ENCODE measurements around the gene MAST4.

Gene MAST4

DNA sequence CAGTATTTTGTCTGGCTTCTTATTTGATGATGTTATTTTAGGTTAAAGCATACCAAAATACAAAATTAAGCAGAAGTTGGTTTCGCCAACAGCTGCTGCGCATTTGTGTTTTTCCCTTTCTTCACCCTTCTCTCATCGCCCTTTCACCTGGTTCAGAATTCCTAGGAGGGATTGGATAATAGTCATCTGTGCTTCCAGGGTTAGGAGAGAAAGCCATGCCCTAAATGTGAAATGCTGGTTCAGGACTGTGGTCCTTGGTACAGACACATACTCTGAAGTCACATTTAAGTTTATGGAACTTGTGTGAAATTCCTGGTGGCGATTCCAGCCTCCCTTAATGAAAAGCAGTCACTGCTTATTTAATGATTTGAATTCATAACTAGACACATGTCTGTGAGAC lies 7.7 kb downstream of the MAST4 start:
- no peak for DNase-seq

DNA sequence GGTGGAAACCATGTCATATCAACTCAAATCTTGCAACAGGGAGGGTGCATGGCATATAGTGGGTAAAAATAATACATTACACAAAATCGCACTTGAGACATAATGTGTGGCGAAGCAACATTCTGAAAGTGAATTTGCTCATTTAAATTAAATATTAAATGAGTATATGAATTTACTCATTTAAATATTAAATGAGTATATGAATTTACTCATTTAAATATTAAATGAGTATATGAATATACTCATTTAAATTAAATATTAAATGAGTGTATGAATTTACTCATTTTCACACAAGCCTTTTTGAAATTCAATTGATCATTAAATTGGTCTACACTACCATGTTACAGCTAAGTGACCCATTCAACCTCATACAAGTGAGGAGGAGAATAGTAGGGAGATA lies 10.5 kb downstream of the MAST4 start:
- no peak for DNase-seq

DNA sequence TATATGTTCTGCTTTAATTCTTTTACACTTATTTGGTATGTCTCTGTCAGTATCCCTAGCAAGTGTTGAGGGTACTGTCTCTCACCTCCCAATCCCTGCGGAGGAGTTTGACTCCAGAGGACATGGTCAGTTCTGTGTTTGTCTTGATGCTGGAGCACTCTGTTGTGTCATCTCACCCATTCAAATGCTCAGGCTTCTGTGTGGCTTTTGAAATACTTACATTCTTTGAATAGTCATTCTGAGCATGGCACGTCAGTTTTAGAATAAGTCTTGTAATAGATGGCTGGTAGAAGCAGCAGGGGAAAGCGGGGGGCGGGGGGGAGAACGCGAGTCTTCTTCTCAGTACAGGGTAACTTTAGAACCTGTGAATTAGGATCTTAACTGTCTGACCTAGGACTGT lies 12.3 kb downstream of the MAST4 start:
- no peak for DNase-seq

DNA sequence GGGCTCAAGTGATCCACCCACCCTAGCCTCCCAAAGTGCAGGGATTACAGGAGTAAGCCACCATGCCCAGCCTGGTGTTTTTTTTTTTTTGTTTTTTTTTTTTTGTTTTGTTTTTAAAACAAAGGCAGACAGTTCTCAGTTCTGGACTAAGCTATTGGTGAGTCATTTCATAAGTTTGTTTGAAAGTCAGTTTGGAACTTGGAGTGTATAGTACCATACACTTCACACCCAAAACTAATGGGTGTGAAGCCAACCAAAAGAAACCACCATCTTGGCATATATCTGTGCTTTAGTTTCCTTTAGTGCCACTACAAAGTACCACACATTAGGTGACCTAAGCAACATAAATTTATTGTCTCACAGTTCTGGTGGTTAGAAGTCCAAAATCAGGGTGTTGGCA lies 13.4 kb downstream of the MAST4 start:
- no peak for DNase-seq

DNA sequence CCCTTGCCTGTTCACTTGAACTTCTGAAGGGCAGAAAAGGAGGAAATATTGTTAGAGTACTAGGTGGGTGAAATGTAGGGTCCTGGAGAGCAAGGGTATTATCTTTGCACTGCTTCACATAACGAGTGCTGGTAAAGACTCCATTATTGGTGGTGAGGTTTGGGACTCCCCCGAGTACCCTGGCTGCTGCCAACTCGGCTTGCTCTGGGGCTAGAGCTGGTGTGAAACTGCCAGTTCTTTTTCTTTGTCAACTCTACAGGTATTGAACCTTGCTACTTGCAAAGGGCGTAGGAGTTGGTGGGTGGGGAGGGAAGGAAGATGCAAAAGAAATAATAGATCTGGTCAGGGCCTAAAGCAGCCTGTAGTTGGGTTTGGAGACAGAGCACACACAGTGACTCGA lies 16.0 kb downstream of the MAST4 start:
- no peak for DNase-seq

DNA sequence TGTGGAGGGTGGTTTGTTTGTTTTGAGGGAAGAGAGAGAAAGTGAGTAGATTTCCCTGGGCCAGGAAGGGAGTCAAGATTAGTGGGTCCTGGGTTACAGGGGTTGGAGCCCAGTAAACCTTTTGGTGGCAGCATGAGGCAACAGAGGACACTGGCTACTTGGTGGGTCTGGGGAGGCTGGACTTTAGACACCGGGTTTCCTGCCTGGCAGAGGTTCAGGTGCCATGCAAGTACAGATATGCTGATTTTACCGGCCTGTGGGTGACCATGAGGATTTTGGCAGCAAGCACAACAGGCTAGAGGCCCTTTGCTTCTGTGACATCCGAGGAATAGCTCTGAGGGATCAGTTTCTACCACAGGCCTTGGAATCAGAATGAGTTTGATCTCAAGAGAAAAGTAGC lies 18.9 kb downstream of the MAST4 start:
- no peak for DNase-seq

DNA sequence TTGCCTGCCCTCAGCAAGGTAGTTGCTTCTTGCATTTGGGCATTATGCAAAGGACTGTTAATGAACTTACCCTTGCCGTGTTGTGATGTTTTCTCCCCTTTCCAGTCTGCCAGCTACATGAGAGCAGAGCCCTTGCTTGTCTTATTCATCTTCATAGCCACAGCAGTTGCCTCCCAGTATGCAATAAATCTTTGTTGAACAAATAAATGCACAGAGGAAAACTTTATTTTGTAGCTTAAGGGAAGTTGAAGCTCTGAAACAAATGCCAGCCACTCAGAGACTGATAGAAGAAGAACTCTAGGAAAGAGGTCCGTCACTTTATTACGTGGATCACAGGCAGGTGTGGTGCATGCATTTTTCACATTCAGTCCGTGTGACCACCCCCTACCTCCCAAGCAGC lies 19.7 kb downstream of the MAST4 start:
- no peak for DNase-seq

DNA sequence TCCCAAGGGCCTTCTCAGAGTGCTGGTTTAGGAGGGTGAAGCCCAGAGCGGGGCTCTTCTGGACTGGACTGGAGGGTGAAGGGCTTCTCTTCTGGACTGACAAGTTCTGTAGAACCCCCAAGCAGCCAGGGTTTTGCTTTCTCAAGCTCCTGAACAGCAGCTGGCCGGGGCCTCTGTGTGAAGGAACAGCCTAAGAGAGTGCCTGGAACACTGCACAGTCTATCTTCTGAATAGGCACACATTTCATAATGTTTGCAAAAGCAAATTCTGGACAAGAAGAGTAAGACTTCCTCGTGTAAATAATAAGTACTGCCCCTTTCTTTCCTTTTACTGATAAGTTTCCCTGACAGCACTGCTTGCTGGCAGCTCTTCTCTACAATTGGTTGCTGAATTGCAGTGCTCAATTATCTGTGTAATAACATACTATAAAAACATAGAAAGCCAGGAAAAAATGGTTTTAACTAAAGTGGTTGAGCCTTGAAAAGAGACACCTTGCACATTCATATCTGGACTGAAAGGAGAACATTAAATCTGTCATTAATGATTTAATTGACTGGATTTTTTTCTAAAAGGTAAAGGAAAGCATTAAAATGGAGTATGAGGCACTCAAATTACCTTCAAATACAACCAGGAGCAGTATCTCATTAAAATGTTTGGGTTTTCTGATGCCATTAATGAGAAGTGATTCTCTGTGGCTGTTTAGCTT lies 20.5 kb downstream of the MAST4 start:
- DNase-seq = no peak

DNA sequence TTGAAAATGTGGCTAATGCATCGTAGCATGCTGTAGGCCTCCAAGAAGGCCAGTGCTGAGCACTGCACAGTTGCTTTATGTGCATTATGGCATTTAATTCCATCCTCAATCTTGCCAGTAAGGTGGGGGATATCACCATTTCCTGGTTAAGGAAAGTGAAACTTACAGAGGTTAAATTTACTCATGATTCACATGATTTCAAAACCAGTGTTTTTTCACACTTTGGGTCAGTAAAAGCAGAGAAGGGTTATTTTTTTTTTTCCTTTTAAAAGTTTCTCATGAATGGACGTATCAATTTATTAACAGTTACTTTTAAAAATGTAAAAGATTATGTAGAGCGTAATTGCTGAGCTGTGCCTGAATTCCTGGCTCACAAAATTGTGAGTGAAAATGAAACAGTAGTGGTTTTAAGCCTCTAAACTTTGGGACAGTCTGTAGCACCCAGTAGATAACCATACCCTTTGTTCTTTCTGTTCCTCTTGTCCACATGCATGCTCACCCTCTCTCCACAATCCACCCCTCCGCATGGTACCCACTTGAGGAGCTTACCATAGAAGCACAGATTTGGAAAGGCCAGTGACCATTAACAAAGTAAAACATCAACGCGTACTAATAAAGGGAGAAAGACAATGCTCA lies 21.2 kb downstream of the MAST4 start:
- no peak for DNase-seq

DNA sequence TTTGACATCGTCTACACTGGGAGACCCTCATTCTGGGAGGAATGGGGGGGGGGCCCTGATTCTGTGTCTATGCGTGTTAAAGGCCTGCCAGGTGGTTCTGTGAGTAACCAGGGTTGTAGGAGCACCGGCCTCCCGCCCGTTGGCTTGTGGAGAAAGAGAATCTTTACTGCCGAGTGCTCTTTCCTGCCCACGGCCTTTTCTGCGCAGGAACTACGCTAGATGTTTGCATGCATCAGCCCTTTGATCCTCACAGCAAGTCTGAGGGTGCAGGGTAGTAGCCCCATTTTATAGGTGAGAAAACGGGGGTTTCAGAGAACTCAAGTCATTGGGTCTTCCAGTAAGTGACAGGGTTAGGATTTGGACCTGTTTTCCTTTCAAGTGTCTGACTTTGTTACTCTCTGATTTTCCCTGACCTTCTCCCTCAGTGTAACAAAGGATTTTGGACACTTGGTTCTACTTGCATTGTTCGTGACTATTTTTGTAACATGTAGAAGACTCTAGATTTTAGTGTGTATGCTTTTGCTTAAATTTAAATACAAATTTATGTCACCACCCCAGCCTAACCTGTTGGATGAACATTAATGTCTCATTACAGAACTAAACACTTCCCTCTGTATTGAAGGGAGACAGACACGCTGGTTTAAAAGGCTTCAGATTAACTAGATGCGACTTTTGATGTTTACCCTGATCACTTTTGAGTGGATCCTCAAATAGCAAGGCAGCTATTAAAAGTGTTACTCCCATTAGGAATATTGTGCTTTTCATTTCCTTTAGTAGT lies 22.0 kb downstream of the MAST4 start:
- no peak for DNase-seq

DNA sequence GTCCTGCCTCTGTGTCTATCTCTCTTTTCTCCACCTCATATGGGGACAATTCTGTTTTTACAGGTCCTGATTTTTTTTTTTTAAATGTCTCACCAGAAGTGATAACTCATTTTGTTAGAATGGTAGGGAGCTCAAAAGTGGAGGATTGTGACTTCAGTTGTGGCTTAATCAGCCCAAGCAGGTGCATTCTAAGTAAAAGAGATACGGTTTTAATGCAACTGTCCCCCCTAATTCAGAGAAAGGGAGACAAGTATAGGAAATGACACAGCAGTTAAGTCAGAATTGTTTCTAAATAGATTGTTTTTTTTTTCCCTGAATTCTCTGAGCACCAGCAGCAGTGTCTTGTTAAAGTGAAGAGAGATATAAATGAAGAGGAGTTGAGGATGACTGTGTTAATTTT lies 24.5 kb downstream of the MAST4 start:
- DNase-seq = no peak

DNA sequence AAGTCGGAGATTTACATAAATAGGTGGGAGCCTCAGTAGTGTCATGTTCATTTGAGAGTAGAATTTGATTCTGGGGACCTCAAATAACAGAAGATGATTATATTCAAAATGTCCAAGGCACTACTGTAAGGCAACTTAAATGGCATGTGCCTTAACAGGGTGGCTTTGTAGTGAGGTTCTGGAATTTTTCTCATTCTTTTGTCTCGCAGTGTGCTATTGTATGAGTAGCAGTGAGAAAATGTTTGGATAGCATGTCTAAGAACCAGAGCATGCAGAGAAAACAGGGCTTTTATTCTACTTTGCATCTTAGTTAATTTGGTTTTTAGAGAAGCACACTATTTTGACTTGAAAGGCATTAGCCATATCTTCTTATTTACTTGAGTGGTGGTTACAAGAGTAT lies 25.0 kb downstream of the MAST4 start:
- no peak for DNase-seq

DNA sequence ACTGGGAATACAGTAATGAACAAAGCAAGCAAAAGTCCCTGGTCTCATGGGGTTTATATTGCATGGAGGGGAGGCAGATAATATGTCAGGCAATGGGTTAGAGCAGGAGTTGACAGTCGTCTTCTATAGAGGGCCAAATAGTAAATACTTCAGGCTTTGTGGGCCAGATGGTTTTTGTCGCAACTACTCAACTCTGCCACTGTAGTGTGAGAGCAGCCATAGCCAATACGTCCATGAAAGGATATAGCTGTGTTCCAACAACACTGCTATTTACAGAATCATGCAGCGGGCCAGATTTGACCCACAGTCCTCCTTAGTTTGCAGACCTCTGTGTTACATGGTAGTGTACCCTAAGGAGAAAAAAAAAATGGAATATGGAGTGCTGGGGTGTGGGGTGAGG lies 25.5 kb downstream of the MAST4 start:
- DNase-seq = no peak

DNA sequence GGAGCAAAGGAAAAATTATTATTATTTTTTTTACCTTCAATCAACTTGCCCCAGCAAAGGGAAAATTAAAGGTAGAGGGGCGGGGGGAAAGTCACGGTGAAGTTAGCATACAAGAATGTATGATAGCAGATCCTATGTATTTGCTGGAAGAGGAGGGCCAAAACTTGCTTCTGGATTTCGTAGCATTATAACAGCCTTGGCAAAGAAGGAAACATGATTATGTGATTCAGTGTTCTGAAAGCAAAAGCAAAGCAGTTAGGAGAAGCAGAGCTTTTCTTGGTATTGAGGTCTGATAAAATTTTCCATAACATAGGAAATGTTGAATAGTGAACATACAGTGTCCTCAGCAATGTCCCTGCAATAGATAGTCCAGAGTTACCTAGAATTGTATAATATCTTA lies 32.4 kb downstream of the MAST4 start:
- DNase-seq = no peak

DNA sequence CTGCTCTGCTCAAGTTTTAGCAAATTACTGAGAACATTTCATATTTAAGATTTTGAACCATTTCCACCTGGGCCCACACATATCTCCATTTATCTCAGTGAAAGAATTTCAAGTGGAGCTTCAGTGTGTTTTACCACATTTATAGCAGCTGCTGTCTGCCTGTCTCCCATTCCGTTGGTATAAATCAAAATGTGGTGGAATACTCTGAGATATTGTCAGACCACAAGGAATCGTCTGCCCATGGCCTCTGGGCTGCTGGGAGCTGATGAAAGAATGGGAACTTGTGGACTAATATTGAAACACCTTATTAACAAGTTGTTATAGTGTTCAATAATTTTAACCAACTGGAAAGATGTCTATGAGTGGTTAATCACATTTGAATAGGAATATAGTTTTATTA lies 33.3 kb downstream of the MAST4 start:
- no peak for DNase-seq

DNA sequence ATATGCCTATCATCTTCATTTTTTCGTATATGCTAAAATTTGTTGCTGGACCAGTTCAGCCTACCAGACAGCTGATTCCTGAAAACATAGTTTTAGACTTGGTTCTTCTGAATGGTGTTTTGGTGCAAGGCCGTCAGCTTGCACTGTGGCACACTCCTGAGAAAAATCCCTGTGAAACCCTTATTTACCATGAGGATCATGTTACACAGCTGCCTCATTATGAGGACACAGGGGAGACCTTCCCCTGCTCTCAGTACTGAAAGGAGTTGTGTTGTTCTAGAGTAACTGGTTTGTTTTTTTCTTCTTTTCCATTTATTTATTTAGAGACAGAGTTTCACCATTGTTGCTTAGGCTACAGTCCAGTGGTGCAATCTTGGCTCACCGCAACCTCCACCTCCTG lies 37.6 kb downstream of the MAST4 start:
- DNase-seq = no peak

DNA sequence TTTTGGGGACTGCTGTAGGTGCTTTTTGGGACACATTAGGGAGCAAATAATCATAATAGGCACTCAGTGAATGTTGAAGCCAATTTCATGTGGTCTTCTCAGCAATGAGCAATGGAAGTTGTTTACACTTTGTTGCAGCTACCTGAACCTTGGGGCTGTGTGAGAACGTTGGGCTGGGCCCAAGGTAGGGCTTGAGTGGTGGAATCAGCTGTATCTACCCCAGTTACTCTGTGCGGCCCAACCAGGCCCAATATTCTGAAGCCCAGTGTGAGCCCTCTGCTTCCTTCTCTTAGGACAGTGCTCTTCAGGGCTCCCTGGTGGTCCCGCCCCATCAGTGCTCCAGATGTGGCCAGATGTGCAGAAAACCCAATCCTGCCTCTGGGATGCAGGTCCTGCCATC lies 38.4 kb downstream of the MAST4 start:
- no peak for DNase-seq

DNA sequence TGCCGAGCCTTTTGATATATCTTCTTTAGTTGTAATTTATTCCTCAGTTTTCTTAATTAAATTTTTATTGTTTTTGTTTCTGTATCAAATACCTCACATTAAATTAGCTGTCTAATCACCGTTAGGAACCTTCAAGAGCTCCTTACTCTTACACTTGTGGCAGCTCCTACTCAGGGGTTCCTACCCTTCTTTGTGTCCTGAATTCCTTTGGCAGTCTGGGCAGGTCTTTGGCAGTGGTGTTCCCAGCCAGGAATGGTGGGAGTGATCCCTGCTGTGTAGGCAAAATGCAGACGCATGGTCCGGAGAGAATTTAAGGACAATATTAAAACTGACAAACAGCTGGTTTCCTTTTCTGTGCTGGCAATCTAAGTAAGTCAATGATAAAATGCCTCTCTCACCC lies 41.8 kb downstream of the MAST4 start:
- DNase-seq = no peak

DNA sequence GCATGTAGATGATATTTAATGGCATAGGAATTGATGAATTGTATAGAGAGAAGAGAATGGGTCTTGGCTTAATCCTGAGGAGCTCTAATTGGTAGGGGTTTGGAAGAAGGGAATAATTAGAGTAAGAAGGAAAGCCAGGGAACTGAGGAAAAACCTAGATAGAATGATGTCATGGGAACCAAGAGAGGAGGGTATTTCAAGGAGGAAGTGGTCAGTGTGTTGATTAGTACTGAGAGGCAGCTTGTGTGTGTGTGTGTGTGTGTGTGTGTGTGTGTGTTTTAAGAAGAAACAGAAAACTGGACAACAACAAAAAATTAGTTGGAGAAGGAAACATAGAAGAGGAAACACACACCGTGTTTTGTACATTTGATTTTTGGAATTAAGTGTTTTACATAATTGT lies 42.8 kb downstream of the MAST4 start:
- no peak for DNase-seq

DNA sequence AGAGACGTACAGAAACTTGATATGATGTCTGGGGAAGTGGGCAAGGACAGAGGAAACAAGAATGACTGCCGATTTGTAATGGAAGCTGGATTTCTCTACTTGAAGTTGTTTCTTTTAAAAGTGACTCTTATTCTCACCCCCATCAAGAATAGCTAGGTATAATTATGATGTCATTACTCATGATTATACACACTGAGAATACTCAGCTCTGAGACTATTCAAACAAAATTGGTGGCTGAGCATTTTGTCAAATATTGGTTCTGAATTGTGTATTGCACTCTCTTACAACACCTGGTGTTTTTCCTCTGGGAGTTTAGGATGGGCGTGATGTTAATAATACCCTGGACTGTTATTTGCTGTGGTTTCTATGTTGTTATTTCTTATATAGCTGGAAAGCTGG lies 46.3 kb downstream of the MAST4 start:
- DNase-seq = no peak

DNA sequence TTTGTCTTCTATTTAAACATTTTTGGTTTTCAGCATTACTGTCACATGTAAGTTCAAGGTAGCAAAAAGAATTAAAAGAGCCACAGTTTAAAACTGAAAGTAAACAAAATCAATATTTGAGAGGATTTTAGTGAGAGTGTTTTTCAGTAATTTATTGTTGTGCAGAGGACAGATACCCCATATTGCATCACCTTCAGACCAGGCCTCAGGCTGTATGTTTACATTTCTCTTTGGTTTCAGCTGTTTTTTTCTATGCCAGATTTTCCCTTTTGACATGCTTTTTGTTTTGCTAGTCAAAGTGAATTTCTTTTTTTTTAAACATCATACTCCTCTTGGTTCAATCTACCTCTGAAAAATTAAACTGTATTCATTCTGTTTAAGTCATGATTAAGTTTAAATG lies 47.2 kb downstream of the MAST4 start:
- no peak for DNase-seq

DNA sequence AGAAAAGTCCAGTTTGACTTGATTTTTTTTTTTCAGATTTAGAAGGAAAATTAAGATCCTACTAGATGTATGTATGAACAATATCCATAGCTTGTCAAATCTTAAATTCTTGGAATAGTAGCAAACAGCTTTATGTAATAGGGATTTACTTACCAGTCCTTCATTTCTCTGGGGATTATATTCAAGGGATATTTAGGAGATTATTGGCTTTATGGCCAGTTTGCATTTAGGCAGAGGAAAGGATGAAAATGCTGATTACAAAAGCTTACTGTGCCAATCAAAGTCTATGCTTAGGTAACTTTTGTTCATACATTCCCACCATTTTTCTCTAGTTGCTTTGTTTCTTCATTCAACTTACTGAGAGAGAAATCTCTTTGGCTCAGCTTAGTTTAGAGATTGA lies 47.9 kb downstream of the MAST4 start:
- DNase-seq = no peak

DNA sequence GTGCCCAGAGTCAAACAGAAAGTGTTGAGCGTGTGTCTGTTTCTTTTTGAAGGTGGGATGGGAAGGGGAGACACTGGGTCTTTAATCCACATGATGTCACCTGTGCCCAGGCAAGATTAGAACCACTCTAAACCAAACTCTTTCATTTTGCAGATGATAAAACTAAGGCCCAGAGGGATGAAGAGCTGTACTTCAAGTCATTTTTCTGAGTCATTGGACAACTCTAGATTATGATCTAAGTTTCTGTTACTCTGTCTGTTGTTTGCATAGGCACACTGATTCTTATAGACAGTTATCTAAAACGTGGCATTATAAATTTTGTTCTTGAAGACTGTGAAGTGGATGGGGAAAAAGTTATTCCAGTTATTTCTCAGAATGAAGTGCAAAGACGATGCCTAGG lies 48.8 kb downstream of the MAST4 start:
- DNase-seq = no peak

Measured in hypothalamus (tissue), 51 donors.